Measurements from ENCODE around the gene FZD10. TPM values are rescaled to one million over a fixed set of nuclear protein-coding genes. Genes with fewer than 3 reads are reported as not detected.

The FZD10 gene
- total RNA-seq, 2 experiments from 2014 or later, result not detected

Other genes with a start within 250 kb of the FZD10 start
- not detected for gene PIWIL1, start 175.4 kb downstream of the FZD10 start, total RNA-seq

All from activated naive CD8-positive, alpha-beta T cell treated with anti-CD3 and anti-CD28 coated beads for 36 hours (primary cell).